D341Med (cell line): ENCODE data around the gene BMPER.

Source experiments
- DNase-seq: peaks from one replicate; pipeline ENCODE4 v3.0.0; 2012; ENCODE audit warnings: low spot score

BMPER gene

GRCh38 chr7:33905389-33906032 is at the start of gene BMPER:
Gene BMPER (plus strand): TSS chr7:33905539. CDS start chr7:33905614, 75 bp downstream.
- DNase-seq, result peak; percentile 78

- no peak for DNase-seq
These were observed 43.4 kb upstream of the BMPER start for GRCh38 chr7:33861947-33862346.

- DNase-seq, result no peak
These were observed 42.2 kb upstream of the BMPER start for GRCh38 chr7:33862946-33863814.

DNA sequence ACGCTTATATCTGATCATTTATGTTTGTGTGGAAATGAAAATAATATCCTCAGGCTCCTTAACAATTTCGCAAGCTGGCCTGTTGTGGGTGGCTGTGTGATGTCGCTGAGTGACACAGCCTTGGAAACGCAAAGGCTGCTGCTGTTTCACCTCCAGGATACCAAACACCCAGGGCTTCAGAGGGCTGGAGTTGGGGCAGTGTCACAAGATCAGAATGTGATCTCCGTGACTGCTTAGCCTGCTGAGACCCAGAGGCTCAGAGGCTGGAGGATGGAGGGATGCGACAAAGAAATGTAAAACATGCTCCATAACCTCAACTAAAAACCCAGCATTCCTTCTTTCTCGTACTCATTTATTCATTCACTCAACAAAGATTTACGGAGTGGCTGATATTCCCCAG is 37.2 kb upstream of the BMPER start:
- no peak for DNase-seq

- DNase-seq, result no peak
These were observed 36.2 kb upstream of the BMPER start for GRCh38 chr7:33869176-33869575.

DNA sequence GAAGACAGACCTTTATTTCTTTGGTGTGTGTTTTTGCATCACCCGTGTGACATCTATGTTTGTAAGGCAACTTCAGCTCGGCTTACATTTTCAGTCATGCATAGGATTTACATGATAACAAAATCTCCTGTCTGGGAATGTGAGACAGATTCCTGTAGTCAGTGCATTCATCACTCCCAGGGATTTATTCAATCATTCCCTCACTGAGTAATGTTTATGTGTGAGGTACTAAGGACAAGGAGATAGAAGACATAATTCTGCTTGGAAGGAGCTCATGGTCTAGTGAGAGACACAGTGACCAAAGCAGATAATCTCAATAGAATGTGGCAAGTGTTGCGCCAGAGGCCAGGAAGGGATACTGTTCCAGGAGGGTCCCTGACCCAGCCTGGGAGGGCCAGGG is 35.2 kb upstream of the BMPER start:
- no peak for DNase-seq

DNA sequence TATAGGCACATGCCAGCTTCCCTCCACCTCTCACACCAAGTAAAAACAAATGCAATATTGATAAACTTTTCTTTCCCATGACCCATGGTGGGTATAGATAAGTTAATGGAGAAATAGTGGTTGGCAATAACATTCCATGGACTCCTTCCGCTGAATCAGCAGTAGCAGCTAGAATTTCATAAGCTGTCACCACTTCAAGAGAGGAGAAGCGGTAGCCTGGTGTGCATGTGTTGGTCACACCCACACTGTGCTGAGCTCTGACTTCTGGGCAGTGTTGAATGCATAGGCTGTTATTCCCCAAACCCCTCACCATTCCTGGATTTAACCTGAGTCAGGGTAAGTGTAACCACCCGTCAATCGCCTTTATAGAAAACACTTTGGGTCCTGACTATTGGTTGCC is 32.5 kb upstream of the BMPER start:
- no peak for DNase-seq

DNA sequence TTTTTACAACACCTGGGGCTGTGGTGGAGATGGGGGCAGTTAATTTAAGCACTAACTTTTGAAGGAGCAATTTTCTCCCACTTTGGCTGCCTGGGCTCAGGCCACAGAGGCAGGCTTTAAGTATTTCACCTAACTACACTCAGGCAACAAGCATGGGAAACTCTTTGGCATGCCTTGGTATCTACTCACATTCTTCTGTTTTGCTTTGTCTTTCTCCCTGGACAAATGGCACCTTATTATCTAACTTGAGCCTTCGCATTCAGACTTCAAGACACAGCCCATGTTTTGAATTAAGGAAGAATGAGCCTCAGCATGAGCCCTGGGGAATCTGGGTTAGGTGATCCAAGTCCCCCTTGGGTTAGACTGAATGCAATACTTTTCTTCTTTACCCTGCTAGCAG is 31.8 kb upstream of the BMPER start:
- DNase-seq, result no peak

- DNase-seq, result no peak
These were observed 31.2 kb upstream of the BMPER start for GRCh38 chr7:33873981-33874750.

- DNase-seq, result no peak
These were observed 30.4 kb upstream of the BMPER start for GRCh38 chr7:33874943-33875342.

- DNase-seq, result no peak
These were observed 28.6 kb upstream of the BMPER start for GRCh38 chr7:33876596-33877274.

GRCh38 chr7:33880787-33881186 is 24.6 kb upstream of the BMPER start:
- no peak for DNase-seq

GRCh38 chr7:33881316-33881715 is 24.0 kb upstream of the BMPER start:
- DNase-seq, result no peak

- no peak for DNase-seq
These were observed 23.1 kb upstream of the BMPER start for GRCh38 chr7:33882040-33882837.

DNA sequence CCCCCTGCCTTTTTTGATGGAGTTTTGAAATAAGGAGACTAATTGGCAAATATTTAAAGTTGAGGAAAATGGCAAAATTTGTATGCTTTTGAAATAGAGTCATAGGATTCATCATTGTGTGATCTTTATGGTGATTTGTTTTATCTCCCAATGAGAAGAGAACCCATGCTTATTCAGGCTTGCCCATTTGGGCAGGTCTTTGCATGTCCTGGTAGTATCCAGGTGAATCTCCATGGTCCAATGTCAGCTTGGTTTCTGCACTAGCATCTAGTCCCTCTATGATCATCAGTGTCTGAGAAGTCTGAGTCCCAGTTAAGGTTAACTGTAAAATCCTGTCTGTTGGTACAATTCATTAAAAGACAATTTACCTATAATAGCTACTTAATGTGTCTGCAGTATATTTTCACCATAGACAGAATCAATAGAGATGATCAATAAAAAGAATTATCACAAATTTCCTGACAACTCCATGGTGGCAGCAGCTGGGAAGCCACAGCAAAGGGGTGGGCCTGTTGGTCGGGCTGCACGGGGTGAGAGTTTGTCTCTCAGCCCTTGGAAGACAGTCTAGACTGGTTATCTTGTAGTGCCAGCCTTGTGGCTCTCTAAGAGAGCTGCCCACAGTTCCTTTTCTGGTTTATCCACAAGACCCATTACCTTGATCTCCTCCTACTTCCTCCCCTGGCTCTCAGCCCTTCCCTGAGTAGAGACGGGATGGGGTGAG is 22.2 kb upstream of the BMPER start:
- DNase-seq, result no peak

DNA sequence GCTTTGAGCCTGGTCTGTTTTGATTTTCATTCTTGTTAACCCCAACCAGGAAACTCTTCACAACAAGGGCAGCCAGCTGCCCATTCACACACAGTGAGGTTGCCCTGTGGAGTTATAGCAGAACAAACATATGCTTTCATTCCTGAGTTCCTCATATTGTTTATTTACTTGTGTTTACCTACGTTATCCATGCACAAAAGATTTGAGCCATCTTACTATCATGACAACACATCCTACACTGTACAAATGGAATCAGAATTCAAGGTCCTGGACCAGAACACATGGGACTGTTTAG is 21.7 kb upstream of the BMPER start:
- DNase-seq, result no peak

GRCh38 chr7:33885290-33886148 is 19.8 kb upstream of the BMPER start:
- no peak for DNase-seq

GRCh38 chr7:33886149-33886623 is 19.2 kb upstream of the BMPER start:
- DNase-seq, result peak; percentile 69

DNA sequence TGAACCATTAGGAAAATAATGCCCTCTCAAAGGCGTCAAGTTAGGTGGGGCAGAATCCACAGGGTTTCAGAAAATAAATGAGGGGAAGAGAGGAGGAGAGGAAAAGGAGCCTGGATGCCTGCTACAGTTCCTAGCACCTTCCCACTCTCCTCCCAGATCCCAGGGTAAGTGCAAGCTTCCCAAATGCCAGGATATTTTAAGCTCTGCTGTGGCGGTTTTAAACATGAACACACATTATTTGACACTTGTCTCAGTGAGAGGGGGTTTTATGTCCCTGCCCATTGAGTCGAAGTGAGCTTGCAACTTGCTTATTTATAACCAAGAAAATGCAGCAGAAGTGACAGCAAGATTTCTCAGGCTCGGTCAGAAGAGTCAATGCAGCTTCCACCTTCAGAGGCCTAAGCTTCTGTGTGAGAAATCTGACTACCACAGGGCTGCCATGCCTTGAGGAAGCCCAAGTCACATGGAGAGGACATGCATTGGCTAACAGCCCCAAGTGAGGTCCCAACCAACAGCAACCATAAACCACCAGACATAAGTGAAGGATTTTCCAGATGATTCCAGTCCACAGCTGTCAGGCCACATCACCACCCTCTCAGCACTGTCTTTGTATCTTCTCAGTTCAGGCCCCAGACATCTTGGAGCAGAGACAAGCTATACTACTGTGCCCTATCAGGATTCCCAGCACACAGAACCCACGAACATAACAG is 17.9 kb upstream of the BMPER start:
- no peak for DNase-seq
